T-helper 1 cell treated with Interleukin-12 subunit alpha and Interleukin-12 subunit beta and Interleukin-4 antibody, amounts not matched to agents 30 μg/mL and 1 μg/mL, for 36 hours (primary cell): ENCODE results near the gene UPP1.
"Not testable (repeated sequence)": the region's sequence is repeated elsewhere in the genome, so short reads cannot be mapped to it uniquely, and the experiment has no call there.

Experiments
- H3K27ac Mint-ChIP-seq: one replicate; pipeline ENCODE4 v1.8.0; 2021; ENCODE audit warnings: mild to moderate bottlenecking, mixed read lengths
- H3K27me3 Mint-ChIP-seq: one replicate; pipeline ENCODE4 v1.8.0; 2021; ENCODE audit warnings: low read depth, mixed read lengths
- H3K36me3 Mint-ChIP-seq: one replicate; pipeline ENCODE4 v1.8.0; 2021; ENCODE audit warnings: low read depth, mixed read lengths
- H3K4me1 Mint-ChIP-seq: one replicate; pipeline ENCODE4 v1.8.0; 2021; ENCODE audit warnings: low read depth, mixed read lengths
- H3K4me3 Mint-ChIP-seq: one replicate; pipeline ENCODE4 v1.8.0; 2021; ENCODE audit warnings: mild to moderate bottlenecking, moderate library complexity, mixed read lengths
- H3K9me3 Mint-ChIP-seq: one replicate; pipeline ENCODE4 v1.8.0; 2021; ENCODE audit warnings: mixed read lengths

Gene UPP1

GRCh38 chr7:48112401-48113165 is 23.5 kb downstream of the UPP1 start:
- no peaks in the 10 kb centered on the region for H3K27me3 Mint-ChIP-seq
- peaks cover 25% of the 10 kb centered on the region for H3K36me3 Mint-ChIP-seq
- H3K27ac Mint-ChIP-seq = no peak overlapping the region
- H3K4me1 Mint-ChIP-seq = peaks cover 14% of the 10 kb centered on the region
- no peaks in the 10 kb centered on the region for H3K9me3 Mint-ChIP-seq
- no peak overlapping the region for H3K4me3 Mint-ChIP-seq

- H3K9me3 Mint-ChIP-seq = no peaks in the 10 kb centered on the region
- no peak overlapping the region for H3K4me3 Mint-ChIP-seq
- H3K36me3 Mint-ChIP-seq = peaks cover 21% of the 10 kb centered on the region
- H3K27ac Mint-ChIP-seq = no peak overlapping the region
- no peaks in the 10 kb centered on the region for H3K27me3 Mint-ChIP-seq
- H3K4me1 Mint-ChIP-seq = peaks cover 14% of the 10 kb centered on the region
Measured at GRCh38 chr7:48113275-48113674, 24.2 kb downstream of the UPP1 start.

- Mint-ChIP-seq H3K27ac (no peak overlapping the region), H3K27me3 (no peaks in the 10 kb centered on the region), H3K4me1 (peaks cover 12% of the 10 kb centered on the region), H3K36me3 (peaks cover 12% of the 10 kb centered on the region), H3K9me3 (no peaks in the 10 kb centered on the region), H3K4me3 (no peak overlapping the region)
Measured at GRCh38 chr7:48114115-48114514, 25.1 kb downstream of the UPP1 start.

GRCh38 chr7:48114589-48114988 is 25.5 kb downstream of the UPP1 start:
- Mint-ChIP-seq H3K9me3 (no peaks in the 10 kb centered on the region), H3K4me3 (no peak overlapping the region), H3K27ac (no peak overlapping the region), H3K4me1 (peaks cover 9% of the 10 kb centered on the region), H3K27me3 (no peaks in the 10 kb centered on the region), H3K36me3 (peaks cover 8% of the 10 kb centered on the region)

- Mint-ChIP-seq H3K27me3 (no peaks in the 10 kb centered on the region), H3K36me3 (peaks cover 2% of the 10 kb centered on the region), H3K27ac (no peak overlapping the region), H3K4me3 (no peak overlapping the region), H3K9me3 (no peaks in the 10 kb centered on the region), H3K4me1 (no peaks in the 10 kb centered on the region)
Measured at GRCh38 chr7:48116043-48116442, 27.0 kb downstream of the UPP1 start.

- H3K27me3 Mint-ChIP-seq = peaks cover 9% of the 10 kb centered on the region
- H3K27ac Mint-ChIP-seq = no peak overlapping the region
- H3K4me1 Mint-ChIP-seq = no peaks in the 10 kb centered on the region
- H3K9me3 Mint-ChIP-seq = no peaks in the 10 kb centered on the region
- no peaks in the 10 kb centered on the region for H3K36me3 Mint-ChIP-seq
- H3K4me3 Mint-ChIP-seq = no peak overlapping the region
Measured at GRCh38 chr7:48118041-48118440, 29.0 kb downstream of the UPP1 start.

- H3K36me3 Mint-ChIP-seq, H3K27ac Mint-ChIP-seq, H3K4me1 Mint-ChIP-seq, H3K9me3 Mint-ChIP-seq, H3K4me3 Mint-ChIP-seq: not testable (repeated sequence)
- H3K27me3 Mint-ChIP-seq = peaks cover 32% of the 10 kb centered on the region
Measured at GRCh38 chr7:48120536-48120935, 31.5 kb downstream of the UPP1 start.

GRCh38 chr7:48126037-48126436 is 37.0 kb downstream of the UPP1 start:
- peaks cover 4% of the 10 kb centered on the region for H3K9me3 Mint-ChIP-seq
- H3K4me3 Mint-ChIP-seq = no peak overlapping the region
- H3K36me3 Mint-ChIP-seq = peaks cover 2% of the 10 kb centered on the region
- H3K27ac Mint-ChIP-seq = no peak overlapping the region
- H3K4me1 Mint-ChIP-seq = peaks cover 6% of the 10 kb centered on the region
- H3K27me3 Mint-ChIP-seq = peaks cover 54% of the 10 kb centered on the region

GRCh38 chr7:48130658-48131108 is 41.6 kb downstream of the UPP1 start:
- Mint-ChIP-seq H3K4me1 (peaks cover 7% of the 10 kb centered on the region), H3K27ac (no peak overlapping the region), H3K9me3 (peaks cover 4% of the 10 kb centered on the region), H3K36me3 (peaks cover 2% of the 10 kb centered on the region), H3K27me3 (peaks cover 25% of the 10 kb centered on the region), H3K4me3 (no peak overlapping the region)

- Mint-ChIP-seq H3K4me1 (peaks cover 7% of the 10 kb centered on the region), H3K27ac (no peak overlapping the region), H3K4me3 (no peak overlapping the region), H3K27me3 (peaks cover 18% of the 10 kb centered on the region), H3K9me3 (no peaks in the 10 kb centered on the region), H3K36me3 (no peaks in the 10 kb centered on the region)
Measured at GRCh38 chr7:48132792-48133191, 43.7 kb downstream of the UPP1 start.

GRCh38 chr7:48139459-48139858 is 50.4 kb downstream of the UPP1 start:
- H3K4me1 Mint-ChIP-seq = peaks cover 6% of the 10 kb centered on the region
- H3K27me3 Mint-ChIP-seq = peaks cover 14% of the 10 kb centered on the region
- H3K4me3 Mint-ChIP-seq = no peak overlapping the region
- no peak overlapping the region for H3K27ac Mint-ChIP-seq
- H3K9me3 Mint-ChIP-seq = no peaks in the 10 kb centered on the region
- no peaks in the 10 kb centered on the region for H3K36me3 Mint-ChIP-seq

- Mint-ChIP-seq H3K4me1 (peaks cover 6% of the 10 kb centered on the region), H3K27me3 (peaks cover 14% of the 10 kb centered on the region), H3K27ac (no peak overlapping the region), H3K9me3 (no peaks in the 10 kb centered on the region), H3K36me3 (no peaks in the 10 kb centered on the region), H3K4me3 (no peak overlapping the region)
Measured at GRCh38 chr7:48140001-48140681, 51.1 kb downstream of the UPP1 start.

- peaks cover 9% of the 10 kb centered on the region for H3K27me3 Mint-ChIP-seq
- H3K4me1 Mint-ChIP-seq = peaks cover 6% of the 10 kb centered on the region
- no peak overlapping the region for H3K27ac Mint-ChIP-seq
Measured at GRCh38 chr7:48141521-48141920, 52.5 kb downstream of the UPP1 start.

GRCh38 chr7:48144291-48144768 is 55.3 kb downstream of the UPP1 start:
- H3K27ac Mint-ChIP-seq = no peak overlapping the region
- peaks cover 4% of the 10 kb centered on the region for H3K4me1 Mint-ChIP-seq
- H3K4me3 Mint-ChIP-seq = no peak overlapping the region
- H3K9me3 Mint-ChIP-seq = no peaks in the 10 kb centered on the region
- no peaks in the 10 kb centered on the region for H3K36me3 Mint-ChIP-seq
- peaks cover 9% of the 10 kb centered on the region for H3K27me3 Mint-ChIP-seq

More at GRCh38 chr7:48141521-48141920, 52.5 kb downstream of the UPP1 start:
- H3K9me3 Mint-ChIP-seq = no peaks in the 10 kb centered on the region
- no peak overlapping the region for H3K4me3 Mint-ChIP-seq
- H3K36me3 Mint-ChIP-seq = no peaks in the 10 kb centered on the region

- Mint-ChIP-seq H3K27me3 (peaks cover 20% of the 10 kb centered on the region), H3K4me1 (no peaks in the 10 kb centered on the region), H3K4me3 (no peak overlapping the region), H3K9me3 (no peaks in the 10 kb centered on the region), H3K27ac (no peak overlapping the region), H3K36me3 (no peaks in the 10 kb centered on the region)
Measured at GRCh38 chr7:48147078-48147591, 58.1 kb downstream of the UPP1 start.
